Measurements from ENCODE around the gene EBF4.
"Not testable (repeated sequence)": the region's sequence is repeated elsewhere in the genome, so short reads cannot be mapped to it uniquely, and the experiment has no call there.

Gene EBF4

DNA sequence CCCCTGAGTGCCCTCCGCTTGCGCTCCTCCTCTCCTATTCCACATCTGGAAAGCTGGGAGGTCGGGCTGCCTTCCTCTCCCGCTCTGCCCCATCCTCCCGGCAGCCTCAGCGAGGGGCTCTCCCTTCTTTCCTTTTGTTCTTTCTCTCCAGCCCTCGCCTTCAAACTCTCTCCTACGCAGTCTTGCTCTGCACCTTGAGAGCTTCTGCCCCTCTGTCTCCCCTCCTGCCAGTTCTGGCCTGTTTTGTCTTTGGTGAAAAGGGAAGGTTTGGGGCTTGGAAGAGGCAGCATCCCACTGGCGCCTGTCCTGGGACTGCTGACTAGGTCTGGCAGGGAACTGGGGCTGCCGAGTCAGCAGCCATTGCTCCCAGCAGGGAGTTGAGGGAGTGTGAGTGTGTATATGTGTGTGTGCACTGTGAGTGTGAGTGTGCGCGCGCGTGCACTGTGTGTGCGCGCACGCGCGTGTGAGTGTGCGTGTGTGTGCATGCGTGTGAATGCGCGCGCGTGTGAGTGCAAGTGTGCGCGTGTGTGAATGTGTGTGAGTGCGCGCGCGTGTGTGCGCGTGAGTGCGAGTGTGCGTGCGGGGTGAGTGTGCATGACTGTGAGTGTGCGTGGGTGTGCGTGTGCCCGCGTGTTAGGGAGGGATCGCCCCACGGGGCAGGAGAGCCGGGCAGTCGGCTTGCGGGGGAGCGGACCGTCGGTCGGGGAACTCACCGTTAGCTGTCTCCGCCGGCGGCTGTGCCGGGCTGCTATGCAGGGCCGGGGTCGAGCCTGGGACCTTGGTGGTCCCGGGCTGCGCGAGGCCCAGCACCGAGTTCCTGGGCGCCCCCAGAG is 107.3 kb downstream of the EBF4 start:
- no peak for DNase-seq

GRCh38 chr20:2800521-2801285 is 108.1 kb downstream of the EBF4 start, which contains the start of gene CPXM1:
Gene CPXM1, minus strand, starts transcription at chr20:2800627. Its CDS starts 55 bp downstream, at chr20:2800572.
- no peak for DNase-seq
- TF ChIP-seq POLR2A (IDR thresholded peaks at IDR 0.05; ENCODE audit: low read length): no peak
- no peak for TF ChIP-seq GATA1 (IDR thresholded peaks at IDR 0.05; ENCODE audit: low read depth, low read length)

More for the DNA sequence above, 107.3 kb downstream of the EBF4 start:
- TF ChIP-seq GATA1 (IDR thresholded peaks at IDR 0.05; ENCODE audit: low read depth, low read length) (no peak), POLR2A (IDR thresholded peaks at IDR 0.05; ENCODE audit: low read length) (no peak)

- no peak for DNase-seq
- no peak for TF ChIP-seq GATA1 (IDR thresholded peaks at IDR 0.05; ENCODE audit: low read depth, low read length)
- TF ChIP-seq POLR2A (IDR thresholded peaks at IDR 0.05; ENCODE audit: low read length): no peak
Measured at GRCh38 chr20:2801286-2801728, 108.7 kb downstream of the EBF4 start.

- no peak for DNase-seq
- TF ChIP-seq GATA1 (IDR thresholded peaks at IDR 0.05; ENCODE audit: low read depth, low read length): no peak
- TF ChIP-seq POLR2A (IDR thresholded peaks at IDR 0.05; ENCODE audit: low read length): no peak
Measured at GRCh38 chr20:2804041-2804828, 111.7 kb downstream of the EBF4 start.

DNA sequence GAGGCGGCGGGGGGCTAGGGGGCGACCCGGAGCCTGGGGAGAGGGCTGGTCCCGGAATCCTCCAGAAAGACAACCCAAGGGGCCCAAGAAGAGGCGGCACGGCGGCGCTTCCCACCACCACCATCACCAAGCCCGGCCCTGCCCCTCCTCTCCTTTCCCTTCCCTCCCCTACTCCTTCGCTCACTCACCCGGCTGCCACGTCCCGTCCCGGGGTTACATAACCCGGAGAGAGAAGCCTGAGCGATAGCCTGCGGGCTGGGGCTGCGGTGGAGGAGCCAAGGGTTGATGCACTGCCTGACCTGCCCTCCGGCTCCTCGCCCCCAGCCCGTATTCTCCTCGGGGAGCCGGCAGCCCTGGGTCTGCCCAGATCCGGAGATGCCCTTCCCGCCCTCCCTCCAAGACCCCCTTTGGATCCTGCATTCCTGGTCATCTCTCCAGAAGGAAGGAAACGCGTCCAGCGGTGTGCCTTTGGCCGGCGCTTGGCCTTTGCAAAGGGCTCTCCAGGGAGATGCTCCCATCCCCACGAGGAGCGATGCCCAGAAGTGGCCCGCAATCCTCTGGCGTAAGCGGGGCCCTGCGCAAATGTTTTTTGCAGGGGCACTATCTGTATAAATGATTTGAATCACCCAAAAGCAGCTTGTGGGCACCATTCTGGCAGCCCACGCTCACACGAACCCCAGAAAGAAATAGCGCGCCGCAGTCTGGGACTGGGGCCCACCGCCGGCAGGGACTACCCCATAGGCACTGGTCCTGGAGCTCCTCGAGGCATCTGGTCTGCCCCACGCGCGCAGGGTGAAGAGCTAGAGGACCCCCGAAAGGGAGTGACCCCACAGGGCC is 112.5 kb downstream of the EBF4 start:
- no peak for TF ChIP-seq GATA1 (IDR thresholded peaks at IDR 0.05; ENCODE audit: low read depth, low read length)
- TF ChIP-seq POLR2A (IDR thresholded peaks at IDR 0.05; ENCODE audit: low read length): no peak
- no peak for DNase-seq

DNA sequence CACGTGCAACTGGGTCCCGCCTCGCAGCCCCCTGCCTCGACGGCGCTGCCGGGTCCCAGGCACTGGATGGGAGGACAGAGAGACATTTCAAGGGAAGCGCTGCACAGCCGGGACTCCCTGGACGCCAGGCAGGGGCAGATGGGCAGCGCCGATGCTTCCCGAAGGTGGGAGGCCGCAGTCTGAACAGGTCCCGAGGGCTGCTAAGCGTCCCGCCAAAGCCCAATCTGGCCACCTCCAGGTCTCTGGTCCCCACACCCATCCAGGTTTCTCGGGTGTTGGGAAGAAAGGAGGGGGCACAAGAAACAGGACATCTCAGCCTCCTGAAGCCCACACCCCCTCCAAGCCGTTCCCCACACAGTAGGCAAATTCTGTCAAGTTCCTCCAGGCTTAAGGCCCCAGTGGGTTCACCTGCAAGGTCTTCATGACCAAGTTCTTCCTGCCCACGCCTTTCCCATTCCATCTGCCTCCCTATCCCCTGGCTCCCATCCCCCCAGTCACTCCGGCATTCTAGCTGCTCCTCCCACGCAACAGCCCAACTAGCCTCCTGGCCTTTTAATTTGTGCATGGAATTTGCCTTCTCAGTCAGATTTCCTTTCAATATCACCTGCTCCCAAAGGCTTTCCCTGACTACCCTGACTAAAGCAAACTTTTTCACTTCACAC is 113.2 kb downstream of the EBF4 start:
- DNase-seq: no peak

GRCh38 chr20:2806351-2806701 is 113.7 kb downstream of the EBF4 start:
- DNase-seq: no peak
- TF ChIP-seq GATA1 (IDR thresholded peaks at IDR 0.05; ENCODE audit: low read depth, low read length) (no peak), POLR2A (IDR thresholded peaks at IDR 0.05; ENCODE audit: low read length) (no peak)

More for the DNA sequence above, 113.2 kb downstream of the EBF4 start:
- TF ChIP-seq POLR2A (IDR thresholded peaks at IDR 0.05; ENCODE audit: low read length): no peak

DNA sequence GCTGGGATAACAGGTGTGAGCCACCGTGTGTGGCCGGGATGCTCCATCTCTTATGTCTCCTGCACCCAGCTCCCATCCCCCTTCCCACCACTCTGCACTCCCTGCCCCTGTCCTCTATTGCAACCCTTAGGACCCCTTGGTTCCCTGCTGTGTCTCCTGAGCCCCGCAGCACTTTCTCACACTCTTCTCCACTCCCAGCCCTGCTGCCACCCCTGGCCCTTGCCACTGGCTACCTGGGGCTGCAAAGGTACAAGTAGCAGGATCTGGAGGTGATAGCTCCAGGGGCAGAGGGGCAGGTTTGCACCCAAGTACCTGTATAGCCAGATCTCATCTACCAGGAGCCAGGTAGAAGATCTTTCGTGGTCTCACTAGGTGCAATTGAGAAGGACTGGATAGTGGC is 114.4 kb downstream of the EBF4 start:
- DNase-seq: no peak
- no peak for TF ChIP-seq GATA1 (IDR thresholded peaks at IDR 0.05; ENCODE audit: low read depth, low read length)
- TF ChIP-seq POLR2A (IDR thresholded peaks at IDR 0.05; ENCODE audit: low read length): no peak

DNA sequence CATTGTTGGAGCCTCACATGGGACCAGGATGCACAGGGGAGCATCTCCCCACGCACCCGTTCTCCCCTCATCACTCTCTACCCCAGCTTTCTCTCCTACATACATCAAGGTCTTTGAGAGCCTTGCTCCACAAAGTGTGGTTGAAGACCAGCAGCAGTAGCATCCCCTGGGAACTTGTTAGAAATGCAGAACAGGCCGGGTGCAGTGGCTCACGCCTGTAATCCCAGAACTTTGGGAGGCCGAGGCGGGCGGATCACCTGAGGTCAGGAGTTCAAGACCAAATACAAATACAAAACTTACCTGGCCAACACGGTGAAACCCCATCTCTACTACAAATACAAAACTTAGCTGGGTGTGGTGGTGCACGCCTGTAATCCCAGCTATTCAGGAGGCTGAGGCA is 115.3 kb downstream of the EBF4 start:
- DNase-seq: not testable (repeated sequence)

- no peak for DNase-seq
- TF ChIP-seq GATA1 (IDR thresholded peaks at IDR 0.05; ENCODE audit: low read depth, low read length): no peak
- no peak for TF ChIP-seq POLR2A (IDR thresholded peaks at IDR 0.05; ENCODE audit: low read length)
Measured at GRCh38 chr20:2809690-2810089, 117.1 kb downstream of the EBF4 start.
